ENCODE measurements around the gene LRRC25. TPM values are rescaled to one million over a fixed set of nuclear protein-coding genes. Genes with fewer than 3 reads are reported as not detected.

LRRC25 gene
- total RNA-seq, 1 experiment from 2014 or later, result 0.12 TPM

GRCh38 chr19:18418029-18418482 is 20.6 kb upstream of the LRRC25 start:
- Histone ChIP-seq H3K4me2 (ENCODE audit: low read length) (peak overlapping the region; percentile 100), H3K4me1 (ENCODE audit: control insufficient read depth in 1 of 2, insufficient read depth in 2 of 2, low read length in 2 of 2) (peaks cover 54 to 80% of the 10 kb centered on the region in 2 experiments), H3K36me3 (ENCODE audit: control insufficient read depth in 1 of 2, insufficient read depth in 2 of 2, low read length in 2 of 2) (no peaks in the 10 kb centered on the region; a peak in 1 of 4 replicates), H2AFZ (ENCODE audit: low read depth, low read length, poor library complexity, severe bottlenecking) (no peak overlapping the region), H3K9ac (ENCODE audit: low read length) (peak overlapping the region; percentile 96), H4K20me1 (ENCODE audit: insufficient read depth) (no peaks in the 10 kb centered on the region), H3K27ac (ENCODE audit: low read depth, low read length) (peak overlapping the region; percentile 98), H3K9me3 (ENCODE audit: control insufficient read depth in 1 of 2, insufficient read depth in 1 of 2, low read depth in 1 of 2, low read length in 2 of 2) (no peaks in the 10 kb centered on the region), H3K79me2 (ENCODE audit: insufficient read depth, low read length) (peaks cover 38% of the 10 kb centered on the region), H3K9me2 (ENCODE audit: insufficient read depth) (no peaks in the 10 kb centered on the region), H3K27me3 (ENCODE audit: insufficient read depth, low read length) (no peaks in the 10 kb centered on the region), H3K4me3 (replicated peaks in 1 of 2; ENCODE audit: low read depth in 1 of 2, low read length in 2 of 2) (peak overlapping the region; percentile 53 to 92)
- RAD21 ChIA-PET (ENCODE audit: low non-redundant PET in 1 of 2, low total read pairs in 2 of 2, uncharacterized antibody in 2 of 2, unreplicated experiment in 2 of 2), result no interaction called here
- ATAC-seq, result no peak
- no peak for TF ChIP-seq CTCF (IDR thresholded peaks at IDR 0.05 in 2 of 3, conservative IDR thresholded peaks at IDR 0.05 in 1 of 3; ENCODE audit: borderline replicate concordance in 1 of 3, insufficient read depth in 1 of 3, low read depth in 2 of 3, low read length in 2 of 3)
- TF ChIP-seq CEBPB (IDR thresholded peaks at IDR 0.05; ENCODE audit: low read depth), result no peak
- TF ChIP-seq SIN3A (IDR thresholded peaks at IDR 0.05; ENCODE audit: low read depth), result no peak
- TF ChIP-seq EZH2 (IDR thresholded peaks at IDR 0.05), result no peak
- TF ChIP-seq SRF (IDR thresholded peaks at IDR 0.05; ENCODE audit: low read depth), result no peak
- no peak for DNase-seq (ENCODE audit: low read depth, low spot score)
- BruUV-seq (replicated peaks), result no TSS peak
- intact Hi-C loops (cut with micrococcal nuclease), result no loop called here
- POLR2A ChIA-PET, result interaction anchor here (0.9 to 5.3 kb wide), 7 partner anchors 13 to 138 kb away, joined by 3 to 45 read pairs (median 6); partner anchors contain the start of genes GDF15 and JUND
- CTCF ChIA-PET, result interaction anchor here (0.7 to 3.5 kb wide), 5 partner anchors 8 to 498 kb away, joined by 3 to 11 read pairs (median 3); no protein-coding TSS in a partner anchor
